NCI-H748 (cell line): ENCODE measurements around the gene IGF2BP1.
"Not testable (repeated sequence)": the region's sequence is repeated elsewhere in the genome, so short reads cannot be mapped to it uniquely, and the experiment has no call there.

Experiments used
- DNase-seq: peaks from one replicate; lab custom pipeline; 2025; ENCODE audit not compliant: unreplicated experiment; lab: John Stamatoyannopoulos, UW

Gene IGF2BP1

DNA sequence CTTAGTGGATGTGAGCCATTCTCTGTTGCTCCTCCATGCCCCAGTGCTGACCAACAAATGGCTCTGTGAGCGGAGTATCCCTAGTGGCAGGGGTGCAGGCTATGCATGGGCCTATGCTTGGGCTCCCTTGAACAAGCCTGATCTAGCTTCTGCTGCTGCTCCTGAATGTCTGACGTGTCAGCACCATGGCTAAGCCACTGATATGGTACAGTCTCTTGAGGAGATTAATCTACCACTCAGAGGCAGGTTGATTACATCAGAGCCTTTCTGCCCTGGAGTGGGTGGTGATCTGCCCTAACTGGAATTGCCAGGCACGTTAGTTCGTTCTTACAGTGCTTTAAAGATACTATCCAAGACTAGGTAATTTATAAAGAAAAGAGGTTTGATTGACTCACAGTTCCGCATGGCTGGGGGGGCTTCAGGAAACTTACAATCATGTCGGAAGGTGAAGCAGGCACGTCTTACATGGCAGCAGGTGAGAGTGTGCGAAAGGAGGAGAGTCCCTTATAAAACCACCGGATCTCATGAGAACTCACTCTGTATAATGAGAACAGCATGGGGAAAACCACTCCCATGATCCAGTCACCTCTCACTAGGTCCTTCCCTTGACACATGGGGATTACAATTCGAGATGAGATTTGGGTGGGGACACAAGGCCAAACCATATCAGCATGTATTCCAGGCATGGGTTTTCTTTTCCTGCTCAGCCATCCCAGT is 93.9 kb downstream of the IGF2BP1 start:
- DNase-seq = no peak

DNA sequence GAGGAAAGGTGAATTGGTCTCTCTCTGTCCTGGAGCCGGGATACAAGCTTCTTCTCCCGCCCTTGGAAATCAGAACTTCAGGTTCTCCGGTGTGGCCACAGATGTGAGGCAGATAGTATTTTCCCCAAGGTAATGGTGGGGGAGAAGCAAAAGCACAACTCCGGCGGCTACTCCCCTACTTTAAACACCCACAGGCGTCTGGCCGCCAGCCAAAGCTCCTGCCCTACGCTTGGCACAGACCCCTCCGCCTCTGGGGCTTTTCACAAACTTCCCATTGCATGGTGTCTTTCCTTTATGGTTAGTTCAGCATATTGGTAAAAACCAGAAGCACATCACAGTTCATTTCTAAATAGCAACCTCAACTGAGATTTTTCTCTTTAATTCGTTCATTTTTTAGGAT is 95.9 kb downstream of the IGF2BP1 start:
- no peak for DNase-seq

DNA sequence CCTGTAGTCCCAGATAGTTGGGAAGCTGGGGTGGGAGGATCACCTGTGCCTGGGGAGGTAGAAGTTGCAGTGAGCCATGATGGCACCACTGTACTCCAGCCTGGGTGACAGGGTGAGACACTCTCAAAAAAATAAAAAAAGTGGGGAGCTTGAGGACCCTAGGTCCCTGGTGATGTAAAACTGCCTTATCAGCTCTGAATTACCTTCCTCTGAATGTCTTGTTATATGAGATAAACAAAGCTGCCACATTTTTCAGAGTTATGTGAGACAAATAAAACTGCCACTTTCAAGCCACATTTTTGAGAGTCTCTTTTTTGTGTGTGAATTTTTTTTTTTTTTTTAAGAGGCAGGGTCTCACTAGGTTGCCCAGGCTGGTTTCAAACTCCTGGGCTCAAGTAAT is 103.4 kb downstream of the IGF2BP1 start:
- DNase-seq = no peak

DNA sequence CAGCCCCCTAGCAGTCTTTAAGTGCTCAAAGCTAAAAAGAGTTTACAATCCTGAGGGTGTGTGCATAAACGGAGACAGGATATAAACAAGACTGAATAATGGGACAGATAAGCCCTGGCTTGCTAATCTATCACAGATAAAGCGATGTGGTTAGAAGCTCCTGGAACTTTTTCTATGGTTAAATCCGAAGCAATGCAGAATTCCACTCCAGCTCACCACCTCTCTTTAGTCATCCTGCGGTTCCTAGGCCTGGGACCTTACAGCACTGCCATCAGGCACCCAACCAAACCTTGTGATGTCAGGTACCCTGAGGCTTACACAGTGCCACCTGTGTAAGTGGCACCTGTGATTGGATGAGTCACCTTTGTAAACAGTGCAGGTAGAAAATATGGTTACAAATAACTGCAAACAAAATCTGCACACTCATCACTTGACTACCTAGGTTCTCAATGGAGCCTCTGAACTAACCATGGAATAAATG is 103.9 kb downstream of the IGF2BP1 start:
- DNase-seq = peak; percentile 22

DNA sequence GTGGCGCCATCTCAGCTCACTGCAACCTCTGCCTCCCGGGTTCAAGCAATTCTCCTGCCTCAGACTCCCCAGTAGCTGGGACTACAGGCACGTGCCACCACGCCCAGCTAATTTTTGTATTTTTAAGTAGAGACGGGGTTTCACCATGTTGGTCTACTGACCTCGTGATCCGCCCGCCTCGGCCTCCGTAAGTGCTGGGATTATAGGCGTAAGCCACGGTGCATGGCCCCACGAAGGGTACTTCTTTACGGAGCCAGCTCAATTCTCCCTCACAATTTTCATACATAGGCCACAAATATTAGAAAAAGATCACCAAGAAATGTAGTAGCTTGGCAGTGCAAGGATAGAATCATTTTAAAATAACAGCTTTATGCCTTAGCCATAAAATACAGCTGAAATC is 106.2 kb downstream of the IGF2BP1 start:
- not testable (repeated sequence) for DNase-seq

DNA sequence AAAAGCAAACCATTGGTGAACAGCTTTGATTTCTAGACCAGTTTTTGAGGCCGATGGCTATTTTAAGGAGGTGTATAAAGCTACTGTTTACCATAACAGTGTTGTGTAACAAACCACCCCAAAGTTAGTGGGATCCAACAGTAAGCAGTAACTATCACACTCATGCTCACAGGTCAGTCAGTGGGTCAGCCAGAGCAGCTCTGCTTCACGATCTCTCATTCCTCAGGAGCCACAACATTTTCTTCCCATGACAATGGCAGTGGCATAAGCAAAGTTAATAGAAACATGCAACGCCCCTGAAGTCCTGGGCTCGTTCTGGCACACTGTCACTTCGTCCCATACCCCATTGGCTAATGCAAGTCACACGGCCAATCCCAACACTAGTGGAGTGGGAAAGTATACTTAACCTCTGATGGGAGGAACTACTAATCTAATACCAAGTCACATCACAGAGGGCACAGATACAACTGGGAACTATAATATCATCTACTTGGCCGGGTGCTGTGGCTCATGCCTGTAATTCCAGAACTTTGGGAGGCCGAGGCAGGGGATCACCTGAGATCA is 107.4 kb downstream of the IGF2BP1 start:
- no peak for DNase-seq
